GM23338 (cell line): ENCODE measurements around the gene CXXC5. TPM values are rescaled to one million over a fixed set of nuclear protein-coding genes. Genes with fewer than 3 reads are reported as not detected.
A peak's percentile ranks its signal among the peaks of the same experiment; 100 is the strongest.

Experiments used
- ATAC-seq: fragments of 200-7000 bp; cut with Tn5 transposase; 3 replicates; pipeline ENCODE4 v1.9.1; 2020
- DNase-seq: peaks from one replicate; pipeline ENCODE4 v3.0.0-alpha.2; 2015; ENCODE audit warnings: low spot score
- H2AFZ ChIP-seq: fragments of 200-600 bp; sonication (generic); 2 replicates; pipeline ENCODE4 v1.8.0; 2016; ENCODE audit warnings: antibody characterized with exemption, mild to moderate bottlenecking, moderate library complexity
- H3F3A ChIP-seq: fragments of 200-600 bp; sonication (generic); replicated peaks from 2 replicates; pipeline ENCODE4 v1.8.0; 2017; ENCODE audit warnings: antibody characterized with exemption, mixed run types, low read depth
- H3K27ac ChIP-seq: fragments of 200-600 bp; sonication (generic); 2 replicates; pipeline ENCODE4 v1.6.1; 2016; ENCODE audit warnings: low read depth
- H3K27me3 ChIP-seq: fragments of 200-600 bp; sonication (generic); 2 replicates; pipeline ENCODE4 v1.8.0; 2016; ENCODE audit warnings: mild to moderate bottlenecking, mixed run types, moderate library complexity; ENCODE audit not compliant: insufficient read depth
- H3K36me3 ChIP-seq: fragments of 200-600 bp; sonication (generic); 2 replicates; pipeline ENCODE4 v1.8.0; 2016; ENCODE audit warnings: mild to moderate bottlenecking; ENCODE audit not compliant: insufficient read depth
- H3K4me1 ChIP-seq: fragments of 200-600 bp; sonication (generic); 2 replicates; pipeline ENCODE4 v1.8.0; 2016; ENCODE audit warnings: mild to moderate bottlenecking, moderate library complexity; ENCODE audit not compliant: insufficient read depth
- H3K4me2 ChIP-seq: fragments of 200-600 bp; sonication (generic); 2 replicates; pipeline ENCODE4 v1.7.1; 2017; ENCODE audit warnings: mixed run types
- H3K4me3 ChIP-seq: fragments of 200-600 bp; sonication (generic); 2 replicates; pipeline ENCODE4 v1.6.1; 2016; ENCODE audit warnings: mixed run types
- H3K79me2 ChIP-seq: fragments of 200-600 bp; sonication (generic); replicated peaks from 2 replicates; pipeline ENCODE4 v1.8.0; 2017; ENCODE audit warnings: mild to moderate bottlenecking; ENCODE audit not compliant: insufficient read depth
- H3K9me2 ChIP-seq: fragments of 200-600 bp; sonication (generic); 2 replicates; pipeline ENCODE4 v1.8.0; 2017; ENCODE audit not compliant: insufficient read depth
- H4K20me1 ChIP-seq: fragments of 200-600 bp; sonication (generic); replicated peaks from 2 replicates; pipeline ENCODE4 v1.8.0; 2017; ENCODE audit warnings: mild to moderate bottlenecking; ENCODE audit not compliant: insufficient read depth
- H3K27ac Mint-ChIP-seq: 2 replicates; pipeline ENCODE4 v1.8.0; 2020; ENCODE audit warnings: inconsistent platforms, mild to moderate bottlenecking, moderate library complexity, mixed read lengths
- H3K27me3 Mint-ChIP-seq: 3 replicates; pipeline ENCODE4 v1.8.0; 2022; ENCODE audit warnings: low read depth, mild to moderate bottlenecking, moderate library complexity, mixed read lengths, inconsistent platforms; ENCODE audit not compliant: insufficient read depth, poor library complexity
- H3K36me3 Mint-ChIP-seq: 3 replicates; pipeline ENCODE4 v1.8.0; 2021; ENCODE audit warnings: low read depth, mild to moderate bottlenecking, inconsistent platforms, moderate library complexity, mixed read lengths
- H3K4me1 Mint-ChIP-seq: 3 replicates; pipeline ENCODE4 v1.8.0; 2020; ENCODE audit warnings: mild to moderate bottlenecking, inconsistent platforms, mixed read lengths
- H3K4me3 Mint-ChIP-seq: 3 replicates; pipeline ENCODE4 v1.8.0; 2021; ENCODE audit warnings: moderate library complexity, mild to moderate bottlenecking, inconsistent platforms, mixed read lengths
- H3K9me3 Mint-ChIP-seq: 3 replicates; pipeline ENCODE4 v1.8.0; 2020; ENCODE audit warnings: moderate library complexity, mild to moderate bottlenecking, inconsistent platforms, mixed read lengths
- EZH2 ChIP-seq: fragments of 200-600 bp; sonication (generic); IDR thresholded peaks from one replicate; pipeline ENCODE4 v1.8.0; 2017; ENCODE audit warnings: antibody characterized with exemption, mild to moderate bottlenecking, low read depth; ENCODE audit not compliant: unreplicated experiment
- JUNB ChIP-seq: IDR thresholded peaks from one replicate; pipeline ENCODE4 v1.6.1; 2016; ENCODE audit warnings: antibody characterized with exemption; ENCODE audit not compliant: unreplicated experiment
- POLR2AphosphoS5 ChIP-seq: IDR thresholded peaks from 2 replicates; pipeline ENCODE4 v1.6.1; 2016; ENCODE audit warnings: antibody characterized with exemption, low read depth
- ZNF114 ChIP-seq: fragments of 250-450 bp; sonication (Bioruptor Pico); IDR thresholded peaks from 2 replicates; pipeline ENCODE4 v1.5.0; 2020; ENCODE audit warnings: mild to moderate bottlenecking, moderate library complexity
- ZNF462 ChIP-seq: fragments of 250-450 bp; sonication (Bioruptor Pico); IDR thresholded peaks from 2 replicates; pipeline ENCODE4 v1.5.0; 2020; ENCODE audit warnings: mild to moderate bottlenecking, moderate library complexity
- polyA plus RNA-seq: library from polyadenylated mRNA; unstranded; fragments of >200 nt; fragmentation: Nextera tagmentation; extraction: Ambion mirVana; gene quantifications from 2 replicates; pipeline ENCODE4 v1.2.1, GENCODE V29; 2016
- total RNA-seq: library from RNA; depleted of rRNA; stranded (reverse); fragments of >200 nt; shearing (Covaris generic); gene quantifications from 2 replicates; pipeline ENCODE4 v1.2.3, GENCODE V29; 2014
- TF ChIP-seq, protein P1 (sequence below): IDR thresholded peaks from one replicate; pipeline ENCODE4 v1.6.1; 2018; ENCODE audit warnings: antibody characterized with exemption; ENCODE audit not compliant: unreplicated experiment
- TF ChIP-seq, protein P2 (sequence below), 2 experiments: fragments of 200-600 bp in 1 of 2; sonication (generic) in 1 of 2; conservative IDR thresholded peaks; 2 replicates each; pipeline versions ENCODE4 v1.5.1 to v1.6.1; 2016 to 2017; ENCODE audit warnings: antibody characterized with exemption in 2 of 2, low read depth in 2 of 2, mild to moderate bottlenecking in 2 of 2, moderate library complexity in 1 of 2

Gene CXXC5
- total and polyA plus RNA-seq, 2 experiments from 2014 or later, result 63.3 to 111 TPM

DNA sequence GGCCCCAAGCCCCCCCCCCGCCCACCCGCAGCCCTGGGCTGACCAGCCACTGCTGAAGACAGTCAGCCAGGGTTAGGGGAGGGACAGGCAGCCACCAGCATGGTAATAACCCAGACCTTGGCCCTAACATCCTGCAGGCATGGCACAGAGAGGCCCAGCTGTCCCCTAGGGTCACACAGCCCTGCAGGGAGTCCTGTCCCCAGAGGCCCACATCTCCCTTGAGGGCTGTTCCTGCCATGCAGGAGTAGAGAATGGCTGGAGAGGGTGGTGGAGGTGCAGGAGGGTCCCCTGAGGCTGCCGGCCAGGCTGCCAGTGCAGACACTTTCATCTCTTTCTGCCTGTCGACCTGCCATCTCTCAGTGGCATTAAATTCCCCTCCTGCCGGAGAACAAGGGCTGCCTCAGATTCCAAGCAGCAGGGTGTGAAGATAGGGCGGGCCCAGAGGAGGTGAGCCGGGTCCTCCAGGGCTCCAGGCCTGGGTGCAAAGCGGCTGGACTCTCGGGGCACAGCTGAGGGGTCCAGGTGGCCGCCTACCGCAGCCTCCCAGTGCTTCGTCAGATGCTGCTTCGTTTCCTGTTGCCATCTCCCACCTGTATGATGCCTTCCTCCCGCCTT is 40.0 kb downstream of the CXXC5 start (continued):
- no peak for TF ChIP-seq ZNF462 (CRISPR knock-in tag)
- no peak for TF ChIP-seq ZNF114

GRCh38 chr5:139688751-139689372 is 40.7 kb downstream of the CXXC5 start:
- Histone ChIP-seq H2AFZ (no peak overlapping the region), H3K79me2 (no peaks in the 10 kb centered on the region), H3F3A (0 out of 2 replicates have a peak, but pooled peaks cover 14% of the 10 kb centered on the region), H3K4me3 (no peak overlapping the region), H3K4me1 (peaks cover 65% of the 10 kb centered on the region), H3K27me3 (peaks cover 17% of the 10 kb centered on the region; the same call in 1 of the 2 replicates), H3K36me3 (no peaks in the 10 kb centered on the region), H3K27ac (no peak overlapping the region), H4K20me1 (no peaks in the 10 kb centered on the region; the same call in 1 of the 2 replicates), H3K9me2 (no peaks in the 10 kb centered on the region), H3K4me2 (peak overlapping the region; percentile 70)
- peaks cover 18% of the 10 kb centered on the region for H3K36me3 Mint-ChIP-seq
- H3K27me3 Mint-ChIP-seq, result peaks cover 38% of the 10 kb centered on the region
- no peak overlapping the region; the same call in 2 of the 3 replicates for H3K4me3 Mint-ChIP-seq
- DNase-seq (peak; percentile 49), ATAC-seq (peak; percentile 4; the same call in 1 of the 3 replicates)
- H3K9me3 Mint-ChIP-seq, result no peaks in the 10 kb centered on the region
- H3K27ac Mint-ChIP-seq, result no peak overlapping the region
- H3K4me1 Mint-ChIP-seq, result peaks cover 79% of the 10 kb centered on the region
- TF ChIP-seq POLR2AphosphoS5 (no peak; the same call in 1 of the 2 replicates), EZH2 (no peak), ZNF114 (no peak), JUNB (no peak)
- TF ChIP-seq, protein P1, sequence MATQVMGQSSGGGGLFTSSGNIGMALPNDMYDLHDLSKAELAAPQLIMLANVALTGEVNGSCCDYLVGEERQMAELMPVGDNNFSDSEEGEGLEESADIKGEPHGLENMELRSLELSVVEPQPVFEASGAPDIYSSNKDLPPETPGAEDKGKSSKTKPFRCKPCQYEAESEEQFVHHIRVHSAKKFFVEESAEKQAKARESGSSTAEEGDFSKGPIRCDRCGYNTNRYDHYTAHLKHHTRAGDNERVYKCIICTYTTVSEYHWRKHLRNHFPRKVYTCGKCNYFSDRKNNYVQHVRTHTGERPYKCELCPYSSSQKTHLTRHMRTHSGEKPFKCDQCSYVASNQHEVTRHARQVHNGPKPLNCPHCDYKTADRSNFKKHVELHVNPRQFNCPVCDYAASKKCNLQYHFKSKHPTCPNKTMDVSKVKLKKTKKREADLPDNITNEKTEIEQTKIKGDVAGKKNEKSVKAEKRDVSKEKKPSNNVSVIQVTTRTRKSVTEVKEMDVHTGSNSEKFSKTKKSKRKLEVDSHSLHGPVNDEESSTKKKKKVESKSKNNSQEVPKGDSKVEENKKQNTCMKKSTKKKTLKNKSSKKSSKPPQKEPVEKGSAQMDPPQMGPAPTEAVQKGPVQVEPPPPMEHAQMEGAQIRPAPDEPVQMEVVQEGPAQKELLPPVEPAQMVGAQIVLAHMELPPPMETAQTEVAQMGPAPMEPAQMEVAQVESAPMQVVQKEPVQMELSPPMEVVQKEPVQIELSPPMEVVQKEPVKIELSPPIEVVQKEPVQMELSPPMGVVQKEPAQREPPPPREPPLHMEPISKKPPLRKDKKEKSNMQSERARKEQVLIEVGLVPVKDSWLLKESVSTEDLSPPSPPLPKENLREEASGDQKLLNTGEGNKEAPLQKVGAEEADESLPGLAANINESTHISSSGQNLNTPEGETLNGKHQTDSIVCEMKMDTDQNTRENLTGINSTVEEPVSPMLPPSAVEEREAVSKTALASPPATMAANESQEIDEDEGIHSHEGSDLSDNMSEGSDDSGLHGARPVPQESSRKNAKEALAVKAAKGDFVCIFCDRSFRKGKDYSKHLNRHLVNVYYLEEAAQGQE, result no peak
- TF ChIP-seq, protein P2, sequence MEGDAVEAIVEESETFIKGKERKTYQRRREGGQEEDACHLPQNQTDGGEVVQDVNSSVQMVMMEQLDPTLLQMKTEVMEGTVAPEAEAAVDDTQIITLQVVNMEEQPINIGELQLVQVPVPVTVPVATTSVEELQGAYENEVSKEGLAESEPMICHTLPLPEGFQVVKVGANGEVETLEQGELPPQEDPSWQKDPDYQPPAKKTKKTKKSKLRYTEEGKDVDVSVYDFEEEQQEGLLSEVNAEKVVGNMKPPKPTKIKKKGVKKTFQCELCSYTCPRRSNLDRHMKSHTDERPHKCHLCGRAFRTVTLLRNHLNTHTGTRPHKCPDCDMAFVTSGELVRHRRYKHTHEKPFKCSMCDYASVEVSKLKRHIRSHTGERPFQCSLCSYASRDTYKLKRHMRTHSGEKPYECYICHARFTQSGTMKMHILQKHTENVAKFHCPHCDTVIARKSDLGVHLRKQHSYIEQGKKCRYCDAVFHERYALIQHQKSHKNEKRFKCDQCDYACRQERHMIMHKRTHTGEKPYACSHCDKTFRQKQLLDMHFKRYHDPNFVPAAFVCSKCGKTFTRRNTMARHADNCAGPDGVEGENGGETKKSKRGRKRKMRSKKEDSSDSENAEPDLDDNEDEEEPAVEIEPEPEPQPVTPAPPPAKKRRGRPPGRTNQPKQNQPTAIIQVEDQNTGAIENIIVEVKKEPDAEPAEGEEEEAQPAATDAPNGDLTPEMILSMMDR (conservative IDR thresholded peaks at IDR 0.05; ENCODE audit: low read depth in 2 of 2), result no peak
